CD4-positive, alpha-beta T cell treated with Interleukin-2 at 100 ng/mL for 4 hours (primary cell): Measurements from ENCODE around the gene HOMER2.
"Not testable (repeated sequence)": the region's sequence is repeated elsewhere in the genome, so short reads cannot be mapped to it uniquely, and the experiment has no call there.

Experiments
- DNase-seq: peaks from one replicate; pipeline ENCODE4 v3.0.0-alpha.2; 2020; ENCODE audit warnings: low spot score

HOMER2 gene

GRCh38 chr15:82831894-82832600, 120.5 kb downstream of the HOMER2 start:
- no peak for DNase-seq

GRCh38 chr15:82830427-82831173, 121.9 kb downstream of the HOMER2 start:
- DNase-seq, result no peak

- no peak for DNase-seq
Measured at GRCh38 chr15:82829234-82829633, 123.3 kb downstream of the HOMER2 start.

- no peak for DNase-seq
Measured at GRCh38 chr15:82828075-82828474, 124.4 kb downstream of the HOMER2 start.

GRCh38 chr15:82823049-82823448, 129.5 kb downstream of the HOMER2 start:
- no peak for DNase-seq

- not testable (repeated sequence) for DNase-seq
Measured at GRCh38 chr15:82821851-82822250, 130.7 kb downstream of the HOMER2 start.

GRCh38 chr15:82821396-82821795, 131.1 kb downstream of the HOMER2 start:
- DNase-seq, result not testable (repeated sequence)

GRCh38 chr15:82820128-82820527, 132.4 kb downstream of the HOMER2 start:
- DNase-seq, result no peak

GRCh38 chr15:82812994-82813393, 139.5 kb downstream of the HOMER2 start:
- DNase-seq, result peak; percentile 40

- peak; percentile 85 for DNase-seq
Measured at GRCh38 chr15:82810890-82811426, 141.6 kb downstream of the HOMER2 start.

GRCh38 chr15:82810061-82810889, 142.2 kb downstream of the HOMER2 start:
- DNase-seq, result peak; percentile 21

GRCh38 chr15:82809308-82810060, 143.0 kb downstream of the HOMER2 start, which contains the start of gene WHAMM:
Gene WHAMM (plus strand): TSS chr15:82809628. CDS start chr15:82809727, 99 bp downstream.
- peak; percentile 97 for DNase-seq

- no peak for DNase-seq
Measured at GRCh38 chr15:82808634-82809041, 143.9 kb downstream of the HOMER2 start.

GRCh38 chr15:82807920-82808633, 144.4 kb downstream of the HOMER2 start:
- no peak for DNase-seq

GRCh38 chr15:82805994-82806406, 146.5 kb downstream of the HOMER2 start, which contains the start of gene FSD2:
Gene FSD2 (minus strand): TSS chr15:82806069. CDS start chr15:82787390, 18,679 bp downstream.
- DNase-seq, result no peak

- DNase-seq, result no peak
Measured at GRCh38 chr15:82804575-82804949, 148.0 kb downstream of the HOMER2 start.

GRCh38 chr15:82803793-82804574, 148.5 kb downstream of the HOMER2 start:
- no peak for DNase-seq

GRCh38 chr15:82802497-82802896, 150.0 kb downstream of the HOMER2 start:
- DNase-seq, result no peak

GRCh38 chr15:82799183-82799841, 153.2 kb downstream of the HOMER2 start:
- DNase-seq, result no peak
